Liver (tissue), 3 donors: ENCODE measurements around the gene RPE65.

Experiments used
- JUND ChIP-seq, 2 donors: IDR thresholded peaks; 2 replicates each; pipeline ENCODE4 v1.6.1; 2016; ENCODE audit warnings: antibody characterized with exemption in 2 of 2
- MAX ChIP-seq: IDR thresholded peaks from 2 replicates; pipeline ENCODE4 v1.6.1; 2016; ENCODE audit warnings: antibody characterized with exemption
- TAF1 ChIP-seq: conservative IDR thresholded peaks from 2 replicates; pipeline ENCODE4 v1.6.1; 2016; ENCODE audit warnings: antibody characterized with exemption, mild to moderate bottlenecking
- TF ChIP-seq, protein P1 (sequence below): fragments of 150-350 bp; IDR thresholded peaks from 2 replicates; pipeline ENCODE4 v1.5.1; 2017; ENCODE audit warnings: improper control_type of control experiment, low read depth, low read length; ENCODE audit not compliant: missing input control
- donor health status: healthy.
- donor health status: healthy.

DNA sequence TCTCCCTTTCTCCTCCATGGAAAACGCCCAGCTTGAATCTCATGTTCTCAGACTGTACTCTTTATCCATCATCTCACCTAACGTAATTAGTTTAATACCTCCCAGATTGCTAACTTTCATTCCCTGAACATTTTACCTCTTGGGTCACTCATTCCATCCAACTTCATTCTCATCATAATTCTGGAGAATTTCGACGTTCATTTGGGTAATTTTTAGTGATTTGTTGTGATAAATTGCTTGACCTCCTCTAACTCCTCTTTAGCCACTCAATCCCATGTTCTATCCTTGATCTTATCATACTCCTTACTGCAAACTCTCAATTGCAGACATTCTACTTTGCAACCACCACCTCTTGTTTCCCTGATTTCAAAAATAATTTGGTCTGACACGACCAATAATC, 28.4 kb downstream of the RPE65 start:
- TF ChIP-seq, protein P1, sequence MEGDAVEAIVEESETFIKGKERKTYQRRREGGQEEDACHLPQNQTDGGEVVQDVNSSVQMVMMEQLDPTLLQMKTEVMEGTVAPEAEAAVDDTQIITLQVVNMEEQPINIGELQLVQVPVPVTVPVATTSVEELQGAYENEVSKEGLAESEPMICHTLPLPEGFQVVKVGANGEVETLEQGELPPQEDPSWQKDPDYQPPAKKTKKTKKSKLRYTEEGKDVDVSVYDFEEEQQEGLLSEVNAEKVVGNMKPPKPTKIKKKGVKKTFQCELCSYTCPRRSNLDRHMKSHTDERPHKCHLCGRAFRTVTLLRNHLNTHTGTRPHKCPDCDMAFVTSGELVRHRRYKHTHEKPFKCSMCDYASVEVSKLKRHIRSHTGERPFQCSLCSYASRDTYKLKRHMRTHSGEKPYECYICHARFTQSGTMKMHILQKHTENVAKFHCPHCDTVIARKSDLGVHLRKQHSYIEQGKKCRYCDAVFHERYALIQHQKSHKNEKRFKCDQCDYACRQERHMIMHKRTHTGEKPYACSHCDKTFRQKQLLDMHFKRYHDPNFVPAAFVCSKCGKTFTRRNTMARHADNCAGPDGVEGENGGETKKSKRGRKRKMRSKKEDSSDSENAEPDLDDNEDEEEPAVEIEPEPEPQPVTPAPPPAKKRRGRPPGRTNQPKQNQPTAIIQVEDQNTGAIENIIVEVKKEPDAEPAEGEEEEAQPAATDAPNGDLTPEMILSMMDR, result no peak
- TF ChIP-seq JUND (IDR thresholded peaks at IDR 0.05) (no peak), MAX (no peak), TAF1 (no peak)
